HG02943 (cell line): ENCODE results near the gene SLC5A8.
"Not testable (repeated sequence)": the region's sequence is repeated elsewhere in the genome, so short reads cannot be mapped to it uniquely, and the experiment has no call there.

ENCODE experiments used
- ATAC-seq: cut with Tn5 transposase; IDR thresholded peaks from one replicate; pipeline ENCODE4 v1.9.1; 2021; ENCODE audit warnings: mild to moderate bottlenecking, low read depth, moderate library complexity; ENCODE audit not compliant: unreplicated experiment

Gene SLC5A8

GRCh38 chr12:101173197-101173749 is 36.8 kb downstream of the SLC5A8 start:
- no peak for ATAC-seq

GRCh38 chr12:101172316-101172715 is 37.7 kb downstream of the SLC5A8 start:
- ATAC-seq: no peak

GRCh38 chr12:101168001-101168400 is 42.0 kb downstream of the SLC5A8 start:
- no peak for ATAC-seq

GRCh38 chr12:101166866-101167265 is 43.2 kb downstream of the SLC5A8 start:
- ATAC-seq: no peak

GRCh38 chr12:101165319-101165718 is 44.7 kb downstream of the SLC5A8 start:
- ATAC-seq: no peak

- ATAC-seq: not testable (repeated sequence)
Measured at GRCh38 chr12:101145777-101146431, 64.1 kb downstream of the SLC5A8 start.

- ATAC-seq: no peak
Measured at GRCh38 chr12:101127521-101128219, 82.4 kb downstream of the SLC5A8 start.

- ATAC-seq: no peak
Measured at GRCh38 chr12:101117842-101118241, 92.2 kb downstream of the SLC5A8 start.

- no peak for ATAC-seq
Measured at GRCh38 chr12:101116911-101117310, 93.1 kb downstream of the SLC5A8 start.

- ATAC-seq: no peak
Measured at GRCh38 chr12:101115326-101115725, 94.7 kb downstream of the SLC5A8 start.

GRCh38 chr12:101111441-101111840 is 98.6 kb downstream of the SLC5A8 start:
- no peak for ATAC-seq

GRCh38 chr12:101110866-101111265 is 99.2 kb downstream of the SLC5A8 start:
- no peak for ATAC-seq

GRCh38 chr12:101108130-101108529 is 101.9 kb downstream of the SLC5A8 start:
- ATAC-seq: no peak

- no peak for ATAC-seq
Measured at GRCh38 chr12:101107032-101107763, 102.8 kb downstream of the SLC5A8 start.
